Activated CD4-positive, alpha-beta T cell treated with anti-CD3 and anti-CD28 coated beads for 48 hours (primary cell): Measurements from ENCODE around the gene CPAMD8.

Source experiments
- DNase-seq: peaks from one replicate; pipeline ENCODE4 v3.0.0-alpha.2; 2020

CPAMD8 gene

GRCh38 chr19:16868423-16869130, 158.0 kb downstream of the CPAMD8 start:
- no peak for DNase-seq

GRCh38 chr19:16867211-16867610, 159.4 kb downstream of the CPAMD8 start:
- DNase-seq: no peak

- DNase-seq: no peak
Measured at GRCh38 chr19:16862826-16863415, 163.7 kb downstream of the CPAMD8 start.

- DNase-seq: no peak
Measured at GRCh38 chr19:16861834-16862233, 164.8 kb downstream of the CPAMD8 start.

GRCh38 chr19:16861011-16861410, 165.6 kb downstream of the CPAMD8 start:
- no peak for DNase-seq

GRCh38 chr19:16860118-16860517, 166.5 kb downstream of the CPAMD8 start:
- no peak for DNase-seq

- DNase-seq: no peak
Measured at GRCh38 chr19:16859626-16860025, 167.0 kb downstream of the CPAMD8 start.

GRCh38 chr19:16856091-16856490, 170.5 kb downstream of the CPAMD8 start:
- DNase-seq: no peak

GRCh38 chr19:16853066-16853465, 173.5 kb downstream of the CPAMD8 start:
- no peak for DNase-seq

GRCh38 chr19:16851031-16851712, 175.4 kb downstream of the CPAMD8 start:
- no peak for DNase-seq

GRCh38 chr19:16850133-16850532, 176.5 kb downstream of the CPAMD8 start:
- DNase-seq: no peak

- no peak for DNase-seq
Measured at GRCh38 chr19:16849168-16849567, 177.4 kb downstream of the CPAMD8 start.

GRCh38 chr19:16847430-16847829, 179.2 kb downstream of the CPAMD8 start:
- no peak for DNase-seq

- no peak for DNase-seq
Measured at GRCh38 chr19:16846901-16847300, 179.7 kb downstream of the CPAMD8 start.
